Stimulated activated CD4-positive, alpha-beta T cell treated with anti-CD3 and anti-CD28 coated beads, Interleukin-2, amount 100 ng/mL, for 48 hours (primary cell): Measurements from ENCODE around the gene ARHGEF38.
"Not testable (repeated sequence)": the region's sequence is repeated elsewhere in the genome, so short reads cannot be mapped to it uniquely, and the experiment has no call there.

ENCODE experiments used
- DNase-seq, 2 donors: peaks; one replicate each; pipeline ENCODE4 v3.0.0-alpha.2; 2020

ARHGEF38 gene

DNA sequence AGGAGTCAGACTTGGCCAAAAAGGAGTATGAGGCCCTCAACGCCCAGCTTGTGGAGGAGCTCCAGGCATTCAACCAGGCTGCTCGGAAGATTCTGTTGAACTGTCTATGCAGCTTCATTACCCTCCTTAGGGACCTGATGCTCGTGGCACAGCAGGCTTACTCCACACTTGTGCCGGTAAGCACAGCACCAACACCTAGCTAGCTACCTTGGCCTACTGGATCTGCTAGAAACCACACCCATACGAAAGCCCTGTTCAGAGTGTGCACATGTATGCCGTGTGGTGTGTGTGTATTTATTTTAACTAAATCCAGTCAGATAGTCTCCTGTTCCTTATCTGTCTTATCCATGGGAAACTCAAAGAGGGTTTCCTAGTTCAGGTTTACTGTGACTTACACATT, 106.8 kb downstream of the ARHGEF38 start:
- no peak for DNase-seq

- DNase-seq, result no peak
Observed at GRCh38 chr4:105661028-105661427, 108.6 kb downstream of the ARHGEF38 start.

- DNase-seq, result no peak
Observed at GRCh38 chr4:105662935-105663675, 110.7 kb downstream of the ARHGEF38 start.

DNA sequence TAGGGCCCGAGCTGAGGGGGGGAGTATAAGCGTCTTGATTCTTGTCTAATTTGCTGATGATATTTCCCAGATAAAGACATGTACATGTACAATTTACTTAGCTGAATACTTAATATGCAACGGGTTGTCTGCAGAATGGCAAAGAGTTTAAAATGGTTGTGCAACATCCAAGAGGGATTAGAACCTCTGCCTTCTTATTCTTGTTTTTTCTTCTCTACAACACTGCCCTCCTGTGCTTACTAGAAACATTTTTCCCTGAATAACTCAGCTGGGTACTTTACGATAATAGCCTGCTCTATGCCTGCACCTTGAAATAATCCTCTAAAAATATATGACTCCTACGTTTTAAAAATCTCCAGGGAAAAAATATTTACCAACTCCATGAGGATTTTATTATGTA, 114.3 kb downstream of the ARHGEF38 start:
- no peak for DNase-seq

- DNase-seq, result no peak
Observed at GRCh38 chr4:105670684-105671083, 118.3 kb downstream of the ARHGEF38 start.

DNA sequence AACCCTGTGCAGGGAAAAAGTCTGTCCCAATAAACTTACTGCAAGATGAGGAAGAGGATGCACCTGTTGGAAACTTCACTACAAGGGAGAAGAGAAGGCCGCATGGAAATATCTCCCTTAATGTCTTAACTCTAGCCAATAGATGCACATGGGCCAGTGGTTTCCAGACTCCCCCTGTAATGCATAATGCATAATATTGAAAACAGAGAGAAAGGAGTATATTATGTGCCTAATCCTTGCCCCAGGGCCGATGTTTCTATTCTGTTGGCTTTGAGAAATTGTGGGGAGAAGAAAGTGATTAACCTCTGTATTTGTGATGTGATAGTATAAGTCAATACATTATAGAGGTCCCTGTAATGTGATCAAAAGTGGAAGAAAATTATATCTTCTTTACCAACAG, 118.9 kb downstream of the ARHGEF38 start:
- DNase-seq, result no peak

- no peak for DNase-seq
Observed at GRCh38 chr4:105674011-105674410, 121.6 kb downstream of the ARHGEF38 start.

- DNase-seq, result no peak
Observed at GRCh38 chr4:105677709-105678108, 125.3 kb downstream of the ARHGEF38 start.

DNA sequence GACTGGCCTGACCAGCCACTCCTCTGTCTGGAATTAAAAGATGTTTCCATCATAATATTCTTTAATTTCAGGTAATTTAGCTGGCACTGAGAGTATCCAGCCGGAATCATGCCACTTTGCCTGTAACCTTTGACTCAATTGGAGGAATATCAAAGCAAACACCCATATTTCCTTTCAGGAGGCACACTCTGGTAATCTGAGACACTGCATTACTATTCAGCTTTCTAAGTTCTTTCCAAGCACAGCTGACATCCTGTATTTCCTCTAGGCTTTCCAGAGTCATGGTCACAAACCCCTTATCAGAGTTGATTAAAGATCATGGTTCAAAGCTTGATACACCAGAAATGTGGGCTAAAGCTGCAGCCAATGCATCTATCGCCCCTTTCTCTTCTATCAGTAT, 126.8 kb downstream of the ARHGEF38 start:
- no peak for DNase-seq

DNA sequence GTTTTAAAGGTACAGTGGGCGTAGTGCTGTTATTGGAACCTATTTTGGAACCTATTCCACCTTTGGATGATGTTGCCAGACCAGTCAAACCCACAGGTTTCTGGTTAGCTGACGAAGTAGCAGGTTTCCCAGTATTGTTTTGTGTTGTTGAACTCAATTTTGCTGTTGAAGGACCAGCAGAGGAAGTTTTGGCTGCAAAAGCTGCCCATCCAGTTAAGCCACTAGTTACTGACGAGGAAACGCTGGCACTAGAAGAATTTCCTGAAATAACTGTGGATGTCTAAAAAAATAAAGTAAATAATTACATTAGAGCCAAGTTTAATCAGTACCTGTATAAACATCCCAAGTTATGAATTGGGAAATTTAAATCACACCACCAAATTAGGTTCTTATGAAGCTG, 130.6 kb downstream of the ARHGEF38 start:
- no peak for DNase-seq

- no peak for DNase-seq
Observed at GRCh38 chr4:105686571-105686970, 134.2 kb downstream of the ARHGEF38 start.

DNA sequence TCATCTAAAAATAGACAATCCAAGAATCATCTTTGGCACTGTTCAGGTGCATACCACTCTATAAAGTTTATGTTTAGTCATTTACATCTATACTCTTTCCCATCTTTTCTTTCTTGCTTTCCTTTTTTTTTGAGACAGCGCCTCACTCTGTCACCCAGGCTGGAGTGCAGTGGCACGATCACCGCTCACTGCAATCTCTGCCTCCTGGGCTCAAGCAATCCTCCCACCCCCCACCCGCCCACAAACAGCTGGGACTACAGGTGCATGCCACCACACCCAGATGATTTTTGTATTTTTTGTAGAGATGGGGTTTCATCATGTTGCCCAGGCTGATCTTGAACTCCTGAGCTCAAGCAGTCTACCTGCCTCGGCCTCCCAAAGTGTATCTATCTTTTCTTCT, 142.4 kb downstream of the ARHGEF38 start:
- DNase-seq, result not testable (repeated sequence)

DNA sequence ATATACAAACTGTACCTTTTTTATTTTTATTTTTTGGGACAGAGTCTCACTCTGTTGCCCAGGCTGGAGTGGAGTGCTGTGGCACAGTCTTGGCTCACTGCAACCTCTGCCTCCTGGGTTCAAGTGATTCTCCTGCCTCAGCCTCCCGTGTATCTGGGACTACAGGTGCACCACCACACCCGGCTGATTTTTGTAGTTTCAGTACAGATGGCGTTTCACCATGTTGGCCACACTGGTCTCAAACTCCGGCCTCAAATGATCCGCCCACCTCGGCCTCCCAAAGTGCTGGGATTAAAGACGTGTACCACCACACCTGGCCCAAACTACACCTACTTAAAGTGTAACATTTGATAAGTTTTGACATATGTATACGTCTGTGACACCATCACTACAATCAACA, 143.4 kb downstream of the ARHGEF38 start:
- not testable (repeated sequence) for DNase-seq

- no peak for DNase-seq
Observed at GRCh38 chr4:105698607-105699006, 146.2 kb downstream of the ARHGEF38 start.

GRCh38 chr4:105707782-105708180, 155.4 kb downstream of the ARHGEF38 start:
- DNase-seq, result no peak

DNA sequence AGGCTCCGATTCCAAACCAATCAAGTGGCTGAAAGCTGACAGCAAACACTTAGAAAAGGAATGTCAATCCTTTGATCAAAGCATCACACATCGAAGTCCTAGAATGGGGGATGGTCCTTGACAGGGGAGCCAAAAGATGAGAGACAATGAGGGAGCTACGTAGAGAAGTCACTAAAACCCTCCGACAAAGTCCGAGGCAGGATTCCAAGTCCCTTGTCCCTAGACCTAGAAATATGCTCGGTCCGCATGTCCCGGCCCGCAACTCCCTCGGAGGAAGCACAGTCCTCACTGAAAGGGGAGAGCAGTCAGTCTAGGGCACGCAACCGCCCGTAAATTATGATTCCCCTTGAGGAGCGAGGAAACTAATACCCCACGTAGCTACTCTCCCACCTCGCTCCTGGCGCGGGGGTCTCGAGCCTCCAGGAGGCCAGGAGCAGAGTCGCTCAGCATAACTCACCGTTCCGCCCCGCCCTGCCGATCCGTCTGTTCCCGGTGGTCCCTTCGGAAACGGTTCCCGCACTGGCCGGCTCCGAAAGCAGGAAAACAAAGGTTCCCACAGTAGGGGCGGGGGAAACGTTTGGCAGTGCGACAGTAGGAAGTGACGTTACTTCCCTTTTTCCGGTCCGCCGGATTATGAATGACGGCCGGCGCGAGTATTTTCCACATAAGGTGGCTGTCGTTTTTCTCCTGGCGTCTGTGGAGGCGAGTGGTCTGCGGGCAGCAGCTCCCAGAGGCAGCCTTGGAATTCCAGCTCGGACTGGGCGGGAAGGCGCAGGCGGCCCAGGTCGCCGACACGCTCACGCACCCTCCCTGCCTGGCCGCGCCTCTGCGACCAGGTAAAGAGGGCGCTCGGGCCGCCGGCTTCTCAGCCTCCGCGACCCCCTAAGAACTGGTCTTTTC, 156.0 kb downstream of the ARHGEF38 start, which contains the start of the genes GSTCD and INTS12:
Gene GSTCD (plus strand): TSS at position 604 of the 900 bp plus-strand sequence. CDS start 8,830 bp downstream, outside the sequence.
Gene INTS12 (minus strand): TSS at position 509 of the 900 bp plus-strand sequence. CDS start 8,684 bp downstream, outside the sequence.
- peak; percentile 84 for DNase-seq

- DNase-seq, result peak in 1 of 2 donors; percentile 13
Observed at GRCh38 chr4:105709081-105709450, 156.6 kb downstream of the ARHGEF38 start.

- no peak for DNase-seq
Observed at GRCh38 chr4:105710012-105710600, 157.7 kb downstream of the ARHGEF38 start.

DNA sequence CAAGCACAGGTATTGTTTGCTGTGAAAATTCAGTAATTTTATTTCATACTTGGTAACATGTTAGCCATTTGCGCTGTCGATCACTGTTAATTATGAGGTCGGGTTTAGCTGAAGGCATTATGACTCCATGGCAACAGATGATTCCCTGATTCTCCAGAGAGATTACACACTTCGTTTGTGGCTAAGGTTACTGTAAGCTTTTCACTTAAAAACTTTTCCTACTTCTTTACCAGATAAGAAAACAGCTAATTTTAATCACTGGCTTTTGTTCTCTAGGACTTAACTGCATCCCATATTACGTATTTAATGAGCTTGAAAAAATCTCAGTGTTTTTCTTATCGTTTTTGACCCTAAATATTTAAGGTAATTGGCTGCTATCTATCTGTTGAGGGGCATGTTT, 158.3 kb downstream of the ARHGEF38 start:
- no peak for DNase-seq

- DNase-seq, result no peak
Observed at GRCh38 chr4:105712766-105713165, 160.3 kb downstream of the ARHGEF38 start.

DNA sequence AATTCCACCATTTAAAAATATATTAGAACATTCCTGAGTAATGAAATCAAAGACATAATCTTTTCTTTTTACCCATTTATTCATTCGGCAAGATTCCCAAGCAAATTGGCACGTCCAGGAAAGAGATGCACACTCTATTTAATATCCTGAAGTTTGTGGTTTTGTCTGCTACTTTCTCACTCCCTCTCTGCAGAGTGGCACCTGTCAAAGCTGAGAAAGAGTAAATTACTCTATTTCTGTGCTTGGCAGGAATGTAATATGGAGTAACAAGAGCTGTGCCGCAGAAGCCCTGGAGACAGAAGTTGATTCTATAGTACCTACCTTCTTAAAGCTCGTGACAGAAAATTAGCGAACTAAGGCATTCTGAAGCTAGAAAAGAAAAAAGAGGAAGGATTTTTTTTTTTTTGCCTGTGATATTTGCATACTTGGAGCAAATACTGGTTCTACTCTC, 161.7 kb downstream of the ARHGEF38 start:
- DNase-seq, result no peak

DNA sequence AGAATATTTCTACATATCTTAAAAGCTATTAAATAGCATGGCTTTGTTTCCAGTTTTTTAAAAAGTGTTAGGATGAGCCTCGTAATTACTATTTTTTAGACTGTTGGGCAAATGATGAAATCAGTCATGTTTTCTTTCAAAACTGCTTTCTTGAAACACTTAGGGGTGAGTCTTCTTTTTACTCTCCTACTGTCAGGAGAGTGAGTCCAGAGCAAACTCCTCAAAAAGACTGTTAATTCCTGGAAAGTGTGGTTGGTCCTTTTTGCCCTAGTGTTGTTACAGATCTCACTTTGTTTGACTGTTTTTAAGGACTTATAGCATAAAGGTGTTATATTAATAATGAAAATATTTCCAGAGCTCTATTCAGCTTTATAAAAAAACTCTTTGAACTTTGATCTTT, 162.5 kb downstream of the ARHGEF38 start:
- no peak for DNase-seq

DNA sequence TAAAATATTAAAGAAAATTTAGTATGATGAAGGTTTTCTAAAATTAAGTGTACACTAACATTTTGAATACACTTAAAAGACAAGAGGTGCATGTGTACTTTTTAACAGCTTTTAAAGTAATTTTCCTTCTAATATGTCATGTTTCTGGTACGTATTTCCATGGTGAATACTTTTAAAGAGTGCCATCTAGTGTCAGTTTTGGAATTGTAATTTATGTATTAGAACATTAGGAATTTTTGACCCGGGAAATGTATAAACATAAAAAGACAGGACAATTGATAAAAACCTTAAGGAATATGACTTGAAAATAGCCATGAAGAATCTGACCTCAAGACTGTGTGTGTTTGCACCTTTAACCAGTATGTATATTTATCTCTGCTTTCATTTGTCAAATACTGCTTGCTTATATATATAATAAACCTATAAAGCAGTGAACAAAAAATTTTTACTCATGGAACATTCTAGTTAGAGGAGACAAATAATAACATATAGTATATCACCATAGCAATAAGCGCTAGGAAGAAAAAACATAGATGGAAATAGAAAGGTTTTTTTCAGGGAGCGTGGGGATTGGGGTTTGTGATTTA, 163.4 kb downstream of the ARHGEF38 start:
- DNase-seq, result no peak
